Heart left ventricle (tissue), 16 donors: ENCODE data around the gene PRKG2. TPM values are rescaled to one million over a fixed set of nuclear protein-coding genes. Genes with fewer than 3 reads are reported as not detected.

Experiments
- ATAC-seq, 4 donors: fragments of 200-7000 bp; cut with Tn5 transposase; one replicate each; pipeline ENCODE4 v1.9.1; 2020 to 2022; ENCODE audit warnings: moderate library complexity in 4 of 4, mild to moderate bottlenecking in 3 of 4, moderate number of reproducible peaks in 1 of 4
- DNase-seq, 5 donors: peaks; one replicate each; pipeline ENCODE4 v3.0.0-alpha.2; 2020
- H3K27ac ChIP-seq, 12 donors: fragments of 200-600 bp; sonication (generic) in 4 of 12; one replicate each; pipeline versions ENCODE4 v1.5.0 to v1.8.0; 2016 to 2022; ENCODE audit warnings: mild to moderate bottlenecking in 2 of 12
- H3K27me3 ChIP-seq, 9 donors: fragments of 200-600 bp; sonication (generic) in 2 of 9; one replicate each; pipeline versions ENCODE4 v1.5.1 to v1.8.0; 2016 to 2022; ENCODE audit warnings: mild to moderate bottlenecking in 3 of 9
- H3K36me3 ChIP-seq, 9 donors: fragments of 200-600 bp; sonication (generic) in 2 of 9; one replicate each; pipeline versions ENCODE4 v1.5.0 to v1.8.0; 2018 to 2022; ENCODE audit warnings: mild to moderate bottlenecking in 2 of 9
- H3K4me1 ChIP-seq, 12 donors: fragments of 200-600 bp; sonication (generic) in 4 of 12; one replicate each; pipeline versions ENCODE4 v1.5.0 to v1.8.0; 2016 to 2022; ENCODE audit warnings: mild to moderate bottlenecking in 3 of 12
- H3K4me3 ChIP-seq, 12 donors: fragments of 200-600 bp; sonication (generic) in 4 of 12; one replicate each; pipeline versions ENCODE4 v1.5.0 to v1.8.0; 2017 to 2022; ENCODE audit warnings: mild to moderate bottlenecking in 9 of 12, moderate library complexity in 4 of 12
- H3K9me3 ChIP-seq, 12 donors: fragments of 200-600 bp; sonication (generic) in 4 of 12; one replicate each; pipeline versions ENCODE4 v1.5.0 to v1.8.0; 2016 to 2022; ENCODE audit warnings: mild to moderate bottlenecking in 1 of 12
- CTCF ChIP-seq, 12 donors: fragments of 200-600 bp; sonication (generic) in 4 of 12; IDR thresholded peaks; one replicate each; pipeline versions ENCODE4 v1.5.0 to v1.8.0; 2018 to 2022; ENCODE audit warnings: antibody characterized with exemption in 12 of 12, mild to moderate bottlenecking in 5 of 12
- POLR2A ChIP-seq, 2 donors: fragments of 450-650 bp; IDR thresholded peaks; one replicate each; pipeline ENCODE4 v1.6.1; 2017; ENCODE audit warnings: antibody characterized with exemption in 2 of 2, mild to moderate bottlenecking in 2 of 2, moderate library complexity in 2 of 2
- WGBS, 4 donors: extraction: QIAGEN DNeasy Blood & Tissue Kit in 2 of 4; methylation state at CpG; one replicate each; pipeline versions ENCODE4 v1.1.5 to v1.1.7; 2013 to 2018; 5-methylcytosine and 5-hydroxymethylcytosine counted together
- intact Hi-C, 10 donors: fragments of 100-400 bp; cut with DNase I; formaldehyde crosslinking; loops; one replicate each; pipeline versions ENCODE4 v1.11.1 to v1.14.2; 2022
- polyA plus RNA-seq, 2 donors: library from polyadenylated mRNA; stranded (reverse); fragments of 200-250 nt; gene quantifications; one replicate each; pipeline ENCODE4 v1.2.3, GENCODE V29; 2013
- total RNA-seq, 9 donors: library from RNA; depleted of rRNA in 2 of 9; stranded (reverse); fragments of >200 nt in 2 of 9; fragmentation: NEBNext Ultra II Directional in 3 of 9; extraction: Animal tissue kit (Norgen Biotek cat#: 25700) in 3 of 9; gene quantifications; one replicate each; pipeline versions ENCODE4 v1.1.0 to v1.2.4, GENCODE V29; 2016 to 2023
- donor health status: ischemic (EF 13 %, LVEDD 7.1; RV severe dilation, severe dysfunction).
- donor health status: healthy with polysubstance abuse.
- donor health status: DM: no; HTN: yes; CAD: no.
- donor health status: DM: no; HTN: no; CAD: no.
- donor health status: ischemic (EF 25% LVEDD 6.9; RV normal size, moderate dysfunction).
- donor health status: ischemic (EF 25% LVEDD 5.7; RV mildly dilated, moderate dysfunction).
- donor health status: healthy.
- donor health status: DM: yes; HTN: yes; CAD: no.
- donor health status: ischemic (EF 35%, LVEDD 5.7; RV mildly dilated, moderate dysfunction).
- donor health status: nonischemic (EF 11% LVEDD 7.7; RV severe dilation, severe dysfunction).
- donor health status: DM: yes; HTN: yes; CAD: no.
- donor health status: PGD.
- donor health status: ischemic (EF 29% LVEDD 5.4; RV normal size, mild dysfunction).
- donor health status: nonischemic (EF 23%, LVEDD 6.1; RV moderate dilation, normal function).

PRKG2 gene
- total and polyA plus RNA-seq, 11 donors: 0.06 to 0.75 (median 0.35) TPM; not detected in 5

GRCh38 chr4:81257816-81258215, 42.8 kb upstream of the PRKG2 start:
- no peaks in the 10 kb centered on the region for H3K27me3 ChIP-seq
- TF ChIP-seq POLR2A (IDR thresholded peaks at IDR 0.05) (no peak), CTCF (IDR thresholded peaks at IDR 0.05) (no peak)
- H3K27ac ChIP-seq: no peak overlapping the region
- WGBS, 4 donors: 64 to 79% (median 74%) methylated on average over 3 of the region's 3 CpGs
- DNase-seq (no peak), ATAC-seq (no peak)
- no peaks in the 10 kb centered on the region for H3K9me3 ChIP-seq
- no peaks in the 10 kb centered on the region for H3K4me1 ChIP-seq
- no peak overlapping the region for H3K4me3 ChIP-seq
- H3K36me3 ChIP-seq: no peaks in the 10 kb centered on the region
- intact Hi-C loops: no loop called here

GRCh38 chr4:81257021-81257420, 42.0 kb upstream of the PRKG2 start:
- Histone ChIP-seq H3K4me1 (no peaks in the 10 kb centered on the region), H3K27me3 (no peaks in the 10 kb centered on the region), H3K9me3 (no peaks in the 10 kb centered on the region), H3K36me3 (no peaks in the 10 kb centered on the region), H3K4me3 (no peak overlapping the region), H3K27ac (no peak overlapping the region)
- no peak for DNase-seq
- ATAC-seq: no peak
- WGBS, 4 donors: 35 to 70% (median 53%) methylated on average over 1 of the region's 1 CpG
- intact Hi-C loops: no loop called here
- TF ChIP-seq POLR2A (IDR thresholded peaks at IDR 0.05): no peak
- TF ChIP-seq CTCF (IDR thresholded peaks at IDR 0.05): no peak

DNA sequence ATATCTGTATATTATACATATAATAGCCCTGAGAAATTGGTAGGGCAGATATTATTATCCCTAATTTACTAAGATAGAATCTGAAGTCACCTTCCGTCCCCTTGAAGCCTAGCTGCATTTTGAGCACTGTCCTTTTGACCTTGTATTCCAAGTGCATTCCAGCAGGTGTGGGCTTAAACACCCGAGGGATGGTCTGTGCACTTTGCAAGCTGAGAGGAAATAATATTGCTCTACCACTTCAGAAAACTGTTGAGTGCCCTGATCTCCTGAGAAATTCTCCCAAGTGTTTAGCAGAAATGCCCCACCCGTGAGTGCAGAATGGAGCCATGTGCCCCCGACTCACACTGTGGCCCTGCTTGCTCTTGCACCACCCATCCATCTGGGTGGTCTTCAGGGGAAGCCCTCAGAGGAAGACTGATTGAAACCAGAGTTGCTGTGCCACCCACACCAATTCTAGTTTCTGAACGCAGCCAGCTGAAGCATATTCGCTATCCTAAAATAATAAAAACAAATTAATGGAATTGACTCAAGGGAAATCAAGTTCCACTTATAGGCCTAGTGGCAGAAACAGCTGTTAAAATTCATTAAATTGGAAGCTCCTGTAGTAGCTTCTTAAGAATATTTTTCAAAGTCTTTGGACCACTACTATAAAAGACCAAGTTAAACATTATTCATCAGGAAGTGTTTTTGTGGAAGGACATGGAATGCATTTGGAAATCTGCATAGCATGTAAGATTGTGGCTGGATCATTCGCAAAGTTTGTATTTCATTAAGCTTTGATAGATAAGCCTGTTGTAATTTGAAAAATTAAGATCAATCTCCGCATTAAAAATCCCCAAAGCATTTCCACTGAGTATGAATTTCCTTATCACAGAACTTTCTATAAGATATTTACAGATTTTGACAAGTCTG, 41.3 kb upstream of the PRKG2 start:
- ATAC-seq: no peak
- 57 to 69% (median 59%) methylated on average over 8 of the region's 8 CpGs for WGBS, 4 donors
- intact Hi-C loops: no loop called here

More for the DNA sequence above, 41.3 kb upstream of the PRKG2 start:
- H3K9me3 ChIP-seq: no peaks in the 10 kb centered on the region
- H3K4me3 ChIP-seq: no peak overlapping the region
- H3K36me3 ChIP-seq: no peaks in the 10 kb centered on the region
- no peak for TF ChIP-seq POLR2A (IDR thresholded peaks at IDR 0.05)
- TF ChIP-seq CTCF (IDR thresholded peaks at IDR 0.05): no peak
- no peak for DNase-seq
- no peak overlapping the region for H3K27ac ChIP-seq
- no peaks in the 10 kb centered on the region for H3K27me3 ChIP-seq
- H3K4me1 ChIP-seq: no peaks in the 10 kb centered on the region
